Measurements from ENCODE around the gene CPEB3. TPM values are rescaled to one million over a fixed set of nuclear protein-coding genes. Genes with fewer than 3 reads are reported as not detected.

CPEB3 gene
- total RNA-seq, 1 donor from 2014 or later, result 8.8 TPM

DNA sequence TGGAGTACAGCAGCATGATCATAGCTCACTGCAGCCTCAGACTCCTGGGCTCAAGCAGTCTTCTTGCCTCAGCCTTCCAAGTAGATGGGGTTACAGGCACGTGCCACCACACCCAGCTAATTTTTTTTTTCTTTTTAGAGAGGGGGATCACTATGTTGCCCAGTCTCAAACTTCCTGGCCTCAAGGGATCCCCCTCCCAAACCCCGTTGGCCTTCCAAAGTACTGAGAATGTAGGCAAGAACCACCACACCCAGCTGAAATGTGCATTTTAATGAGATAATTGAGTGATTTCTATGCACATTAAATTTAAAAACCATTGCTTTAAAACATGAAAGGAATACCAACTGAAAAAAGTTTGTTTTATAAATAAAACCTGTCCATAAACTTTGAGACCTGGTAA, 25.7 kb upstream of the CPEB3 start:
- no peak for DNase-seq (ENCODE audit: extremely low spot score in 2 of 2)
- Histone ChIP-seq H3K4me3 (no peak overlapping the region), H3K36me3 (peaks cover 0 to 22% of the 10 kb centered on the region in 2 donors), H3K9me3 (no peaks in the 10 kb centered on the region), H3K4me1 (no peaks in the 10 kb centered on the region), H3K27me3 (no peaks in the 10 kb centered on the region), H3K27ac (no peak overlapping the region)
- TF ChIP-seq POLR2A (IDR thresholded peaks at IDR 0.05) (no peak), POLR2AphosphoS5 (IDR thresholded peaks at IDR 0.05; ENCODE audit: insufficient read depth in 1 of 2, low read depth in 1 of 2) (no peak)
- TF ChIP-seq, protein P1, sequence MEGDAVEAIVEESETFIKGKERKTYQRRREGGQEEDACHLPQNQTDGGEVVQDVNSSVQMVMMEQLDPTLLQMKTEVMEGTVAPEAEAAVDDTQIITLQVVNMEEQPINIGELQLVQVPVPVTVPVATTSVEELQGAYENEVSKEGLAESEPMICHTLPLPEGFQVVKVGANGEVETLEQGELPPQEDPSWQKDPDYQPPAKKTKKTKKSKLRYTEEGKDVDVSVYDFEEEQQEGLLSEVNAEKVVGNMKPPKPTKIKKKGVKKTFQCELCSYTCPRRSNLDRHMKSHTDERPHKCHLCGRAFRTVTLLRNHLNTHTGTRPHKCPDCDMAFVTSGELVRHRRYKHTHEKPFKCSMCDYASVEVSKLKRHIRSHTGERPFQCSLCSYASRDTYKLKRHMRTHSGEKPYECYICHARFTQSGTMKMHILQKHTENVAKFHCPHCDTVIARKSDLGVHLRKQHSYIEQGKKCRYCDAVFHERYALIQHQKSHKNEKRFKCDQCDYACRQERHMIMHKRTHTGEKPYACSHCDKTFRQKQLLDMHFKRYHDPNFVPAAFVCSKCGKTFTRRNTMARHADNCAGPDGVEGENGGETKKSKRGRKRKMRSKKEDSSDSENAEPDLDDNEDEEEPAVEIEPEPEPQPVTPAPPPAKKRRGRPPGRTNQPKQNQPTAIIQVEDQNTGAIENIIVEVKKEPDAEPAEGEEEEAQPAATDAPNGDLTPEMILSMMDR (IDR thresholded peaks at IDR 0.05), result no peak
- intact Hi-C loops (cut with DNase I), result no loop called here

DNA sequence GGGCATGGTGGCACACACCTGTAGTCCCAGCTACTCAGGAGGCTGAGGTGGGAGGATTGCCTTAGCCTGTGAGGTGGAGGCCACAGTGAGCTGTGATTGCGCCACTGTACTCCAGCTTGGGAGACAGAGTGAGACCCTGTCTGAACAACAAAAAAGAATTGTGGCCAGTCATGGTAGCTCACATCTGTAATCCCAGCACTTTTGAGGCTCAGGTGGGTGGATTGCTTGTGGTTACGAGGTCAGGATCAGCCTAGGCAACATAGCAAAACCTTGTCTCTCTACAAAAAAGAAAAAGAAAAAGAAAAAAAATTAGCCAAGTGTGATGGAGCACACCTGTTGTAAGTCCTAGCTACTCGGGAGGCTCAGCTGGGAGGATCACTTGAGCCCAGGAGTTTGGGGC, 22.9 kb upstream of the CPEB3 start:
- TF ChIP-seq, protein P1 (IDR thresholded peaks at IDR 0.05), result no peak
- TF ChIP-seq POLR2A (IDR thresholded peaks at IDR 0.05) (no peak), POLR2AphosphoS5 (IDR thresholded peaks at IDR 0.05; ENCODE audit: insufficient read depth in 1 of 2, low read depth in 1 of 2) (no peak)
- intact Hi-C loops (cut with DNase I), result no loop called here
- peaks cover 0 to 29% of the 10 kb centered on the region in 2 donors for H3K36me3 ChIP-seq
- H3K27ac ChIP-seq, result no peak overlapping the region
- H3K4me1 ChIP-seq, result peaks cover 4% of the 10 kb centered on the region
- no peak overlapping the region for H3K4me3 ChIP-seq
- H3K27me3 ChIP-seq, result no peaks in the 10 kb centered on the region
- H3K9me3 ChIP-seq, result no peaks in the 10 kb centered on the region
- no peak for DNase-seq (ENCODE audit: extremely low spot score in 2 of 2)

DNA sequence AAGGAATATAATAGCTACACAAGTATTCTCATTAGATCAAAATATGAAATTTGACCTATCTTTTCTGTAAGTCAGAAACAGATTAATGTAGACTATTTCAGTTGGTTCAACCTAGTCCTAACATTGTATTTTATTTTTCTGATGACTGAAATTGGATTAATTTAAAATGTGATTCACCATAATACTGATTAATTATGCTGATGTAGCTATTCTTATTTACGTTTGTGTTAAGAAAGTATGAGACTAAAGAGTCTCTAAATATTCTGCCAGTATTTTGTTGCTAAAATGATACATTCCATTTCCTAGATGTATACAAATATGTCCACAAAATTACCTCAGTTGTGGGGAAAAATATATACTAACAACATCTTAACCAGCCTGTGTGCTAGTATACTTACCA, 18.4 kb upstream of the CPEB3 start:
- no peak for DNase-seq (ENCODE audit: extremely low spot score in 2 of 2)
- peaks cover 0 to 29% of the 10 kb centered on the region in 2 donors for H3K36me3 ChIP-seq
- H3K9me3 ChIP-seq, result no peaks in the 10 kb centered on the region
- no peak overlapping the region for H3K4me3 ChIP-seq
- H3K27me3 ChIP-seq, result no peaks in the 10 kb centered on the region
- H3K4me1 ChIP-seq, result peaks cover 17% of the 10 kb centered on the region
- TF ChIP-seq, protein P1 (IDR thresholded peaks at IDR 0.05), result no peak
- TF ChIP-seq POLR2A (IDR thresholded peaks at IDR 0.05), result no peak
- no peak for TF ChIP-seq POLR2AphosphoS5 (IDR thresholded peaks at IDR 0.05; ENCODE audit: insufficient read depth in 1 of 2, low read depth in 1 of 2)
- H3K27ac ChIP-seq, result no peak overlapping the region
- intact Hi-C loops (cut with DNase I), result no loop called here

DNA sequence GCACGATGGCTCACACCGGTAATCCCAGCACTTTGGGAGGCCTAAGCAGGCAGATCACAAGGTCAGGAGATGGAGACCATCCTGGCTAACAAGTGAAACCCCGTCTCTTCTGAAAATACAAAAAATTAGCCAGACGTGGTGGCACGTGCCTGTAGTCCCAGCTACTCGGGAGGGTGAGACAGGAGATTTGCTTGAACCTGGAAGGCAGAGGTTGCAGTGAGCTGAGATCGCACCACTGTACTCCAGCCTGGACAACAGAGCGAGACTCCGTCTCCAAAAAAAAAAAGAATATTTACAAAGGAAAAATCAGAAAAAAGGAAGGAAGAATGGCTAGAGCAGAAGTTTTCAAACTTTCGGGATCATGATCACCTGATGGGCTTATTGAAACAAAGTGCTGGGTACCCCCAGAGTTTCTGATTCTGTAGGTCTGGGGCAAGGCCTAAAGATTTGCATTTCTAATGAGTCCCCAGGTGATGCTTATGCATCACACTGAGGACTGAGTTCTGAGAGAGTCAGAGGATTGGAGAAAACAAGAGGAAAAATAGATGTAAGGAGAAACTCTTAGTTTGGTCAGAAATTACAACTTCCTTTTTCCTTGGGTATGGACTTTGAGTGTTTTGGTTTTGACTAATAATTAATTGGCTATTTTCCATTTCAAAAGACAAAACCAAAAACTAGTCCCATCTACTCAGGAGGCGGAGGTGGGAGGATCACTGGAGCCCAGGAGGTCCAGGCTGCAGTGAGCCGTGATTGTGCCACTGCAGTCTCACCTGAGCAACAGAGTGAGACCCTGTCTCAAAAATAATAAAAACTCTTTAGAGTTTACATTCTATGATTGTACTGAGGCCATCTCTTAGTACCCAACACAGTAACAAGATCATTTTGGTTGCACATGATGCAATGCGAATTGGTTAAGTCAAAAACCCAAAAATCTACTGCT, 14.5 kb upstream of the CPEB3 start:
- H3K9me3 ChIP-seq, result no peaks in the 10 kb centered on the region
- H3K4me1 ChIP-seq, result peaks cover 23% of the 10 kb centered on the region
- H3K4me3 ChIP-seq, result no peak overlapping the region
- DNase-seq (ENCODE audit: extremely low spot score in 2 of 2), result no peak
- H3K27ac ChIP-seq, result no peak overlapping the region
- H3K27me3 ChIP-seq, result no peaks in the 10 kb centered on the region
- intact Hi-C loops (cut with DNase I), result no loop called here
- no peak for TF ChIP-seq POLR2AphosphoS5 (IDR thresholded peaks at IDR 0.05; ENCODE audit: insufficient read depth in 1 of 2, low read depth in 1 of 2)
- TF ChIP-seq, protein P1 (IDR thresholded peaks at IDR 0.05), result no peak
- TF ChIP-seq POLR2A (IDR thresholded peaks at IDR 0.05), result no peak
- no peaks in the 10 kb centered on the region for H3K36me3 ChIP-seq

- no peak overlapping the region for H3K4me3 ChIP-seq
- TF ChIP-seq, protein P1 (IDR thresholded peaks at IDR 0.05), result no peak
- TF ChIP-seq POLR2AphosphoS5 (IDR thresholded peaks at IDR 0.05; ENCODE audit: insufficient read depth in 1 of 2, low read depth in 1 of 2) (no peak), POLR2A (IDR thresholded peaks at IDR 0.05) (no peak)
- DNase-seq (ENCODE audit: extremely low spot score in 2 of 2), result no peak
- H3K36me3 ChIP-seq, result no peaks in the 10 kb centered on the region
- peaks cover 22% of the 10 kb centered on the region for H3K4me1 ChIP-seq
- H3K9me3 ChIP-seq, result no peaks in the 10 kb centered on the region
- no peaks in the 10 kb centered on the region for H3K27me3 ChIP-seq
- H3K27ac ChIP-seq, result no peak overlapping the region
- intact Hi-C loops (cut with DNase I), result no loop called here
Observed at GRCh38 chr10:92304061-92304460, 13.2 kb upstream of the CPEB3 start.

All from vagina (tissue), 2 donors.